Panc1 (cell line): ENCODE results near the gene USH1C. TPM values are rescaled to one million over a fixed set of nuclear protein-coding genes. Genes with fewer than 3 reads are reported as not detected.

Experiments
- ATAC-seq: fragments of 200-7000 bp; cut with Tn5 transposase; 2 replicates; pipeline ENCODE4 v1.9.1; 2020; ENCODE audit warnings: mild to moderate bottlenecking, moderate library complexity
- BruUV-seq: library from RNA; stranded (reverse); fragments of 400-500 nt; replicated peaks from 2 replicates; lab custom pipeline; 2021; lab: Mats Ljungman, UMichigan
- CTCF ChIA-PET: fragments of 300-600 bp; sonication (Branson Sonifier 250); formaldehyde crosslinking; loops from one replicate; lab custom pipeline; 2022; ENCODE audit warnings: antibody characterized with exemption; lab: Charles Lee
- POLR2A ChIA-PET: fragments of 300-600 bp; sonication (Branson Sonifier 250); formaldehyde crosslinking; loops from one replicate; lab custom pipeline; 2022; ENCODE audit warnings: antibody characterized with exemption; lab: Charles Lee
- DNase-seq: peaks from one replicate; pipeline ENCODE4 v3.0.0-alpha.2; 2010; ENCODE audit warnings: low read depth, low spot score
- H3K27ac ChIP-seq: 2 replicates; pipeline ENCODE4 v1.5.1; 2011; ENCODE audit warnings: mild to moderate bottlenecking, low read length, inconsistent platforms
- H3K27me3 ChIP-seq: fragments of 200-500 bp; sonication (Bioruptor generic); 2 replicates; pipeline ENCODE4 v1.6.0; 2014; ENCODE audit warnings: low read length, inconsistent platforms; ENCODE audit not compliant: control insufficient read depth, insufficient read depth
- H3K36me3 ChIP-seq: fragments of 200-500 bp; sonication (Bioruptor generic); 2 replicates; pipeline ENCODE4 v1.5.1; 2014; ENCODE audit warnings: inconsistent platforms, mild to moderate bottlenecking, low read length, moderate library complexity; ENCODE audit not compliant: control insufficient read depth, insufficient read depth
- H3K4me1 ChIP-seq: 2 replicates; pipeline ENCODE4 v1.5.1; 2011; ENCODE audit warnings: inconsistent platforms, mild to moderate bottlenecking, low read length, moderate library complexity; ENCODE audit not compliant: control insufficient read depth, insufficient read depth
- H3K4me3 ChIP-seq, 2 experiments: 2 replicates each; pipeline ENCODE4 v1.5.1; 2011 to 2012; ENCODE audit warnings: low read depth in 2 of 2, low read length in 2 of 2, mild to moderate bottlenecking in 2 of 2, inconsistent platforms in 1 of 2, moderate library complexity in 1 of 2
- H3K9me3 ChIP-seq: fragments of 200-500 bp; sonication (Bioruptor generic); 2 replicates; pipeline ENCODE4 v1.5.1; 2014; ENCODE audit warnings: low read depth, mild to moderate bottlenecking, inconsistent platforms, low read length, moderate library complexity; ENCODE audit not compliant: control insufficient read depth, insufficient read depth
- POLR2AphosphoS5 ChIP-seq: IDR thresholded peaks from 2 replicates; pipeline ENCODE4 v1.6.1; 2012; ENCODE audit warnings: mild to moderate bottlenecking, low read depth, low read length, moderate library complexity
- SIN3A ChIP-seq: IDR thresholded peaks from 2 replicates; pipeline ENCODE4 v1.6.1; 2012; ENCODE audit warnings: low read depth, mild to moderate bottlenecking, low read length, moderate library complexity, borderline replicate concordance; ENCODE audit not compliant: insufficient read depth
- TCF7L2 ChIP-seq: IDR thresholded peaks from 2 replicates; pipeline ENCODE4 v1.6.1; 2011; ENCODE audit warnings: mild to moderate bottlenecking, low read depth, low read length, inconsistent platforms
- in situ Hi-C: cut with HindIII; loops from 2 replicates; pipeline ENCODE4 v1.10.0; 2016; ENCODE audit warnings: low sequenced_read_pairs, low pct_unique_long_range_greater_than_20kb
- intact Hi-C: fragments of 100-400 bp; cut with micrococcal nuclease; formaldehyde crosslinking; loops from one replicate; pipeline ENCODE4 v1.10.0; 2022; ENCODE audit not compliant: unreplicated experiment
- total RNA-seq: library from RNA; stranded (reverse); gene quantifications from one replicate; pipeline ENCODE4 v1.2.1, GENCODE V29; 2021; ENCODE audit not compliant: unreplicated experiment
- TF ChIP-seq, protein P1 (sequence below): fragments of 450-650 bp; IDR thresholded peaks from 2 replicates; pipeline ENCODE4 v1.5.1; 2017; ENCODE audit warnings: mild to moderate bottlenecking
- TF ChIP-seq, protein P2 (sequence below), 2 experiments: IDR thresholded peaks; 2 replicates each; pipeline ENCODE4 v1.6.1; 2011 to 2012; ENCODE audit warnings: low read depth in 2 of 2, control low read depth in 1 of 2, low read length in 1 of 2, mild to moderate bottlenecking in 1 of 2, moderate library complexity in 1 of 2; ENCODE audit not compliant: insufficient read depth in 1 of 2

Gene USH1C
- total RNA-seq, 1 experiment from 2014 or later, result not detected

DNA sequence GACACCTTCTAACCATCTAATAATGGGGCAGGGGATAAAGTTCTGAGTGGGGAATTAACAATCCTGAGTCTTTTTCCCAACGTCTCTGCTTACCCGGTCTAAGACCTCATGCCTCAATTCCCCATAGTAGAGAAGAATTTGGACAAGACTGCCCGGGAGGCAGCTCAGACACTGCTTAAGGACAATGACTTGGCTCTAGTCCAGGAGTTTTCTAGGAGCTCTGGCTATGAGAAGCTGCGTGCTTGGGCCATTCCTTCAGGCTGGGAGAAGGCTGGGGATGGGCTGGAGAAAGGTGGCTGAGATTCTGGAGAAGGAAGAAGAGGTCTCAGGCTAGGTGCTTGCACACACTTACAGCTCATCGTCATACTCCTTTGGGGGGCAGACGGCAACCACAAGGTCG, 47.8 kb downstream of the USH1C start:
- no TSS peak for BruUV-seq
- Histone ChIP-seq H3K36me3 (no peaks in the 10 kb centered on the region), H3K9me3 (no peaks in the 10 kb centered on the region), H3K4me1 (no peaks in the 10 kb centered on the region), H3K4me3 (no peak overlapping the region), H3K27me3 (peaks cover 3% of the 10 kb centered on the region; the same call in 1 of the 2 replicates), H3K27ac (no peak overlapping the region)
- in situ Hi-C loops, result no loop called here
- DNase-seq (no peak), ATAC-seq (no peak)
- ChIA-PET POLR2A (interaction anchor here (0.5 kb wide), 1 partner anchor 144 kb away, joined by 9 read pairs; no protein-coding TSS in a partner anchor), CTCF (interaction anchor here (1.1 kb wide), 1 partner anchor 32 kb away, joined by 3 read pairs; no protein-coding TSS in a partner anchor)
- TF ChIP-seq, protein P1, sequence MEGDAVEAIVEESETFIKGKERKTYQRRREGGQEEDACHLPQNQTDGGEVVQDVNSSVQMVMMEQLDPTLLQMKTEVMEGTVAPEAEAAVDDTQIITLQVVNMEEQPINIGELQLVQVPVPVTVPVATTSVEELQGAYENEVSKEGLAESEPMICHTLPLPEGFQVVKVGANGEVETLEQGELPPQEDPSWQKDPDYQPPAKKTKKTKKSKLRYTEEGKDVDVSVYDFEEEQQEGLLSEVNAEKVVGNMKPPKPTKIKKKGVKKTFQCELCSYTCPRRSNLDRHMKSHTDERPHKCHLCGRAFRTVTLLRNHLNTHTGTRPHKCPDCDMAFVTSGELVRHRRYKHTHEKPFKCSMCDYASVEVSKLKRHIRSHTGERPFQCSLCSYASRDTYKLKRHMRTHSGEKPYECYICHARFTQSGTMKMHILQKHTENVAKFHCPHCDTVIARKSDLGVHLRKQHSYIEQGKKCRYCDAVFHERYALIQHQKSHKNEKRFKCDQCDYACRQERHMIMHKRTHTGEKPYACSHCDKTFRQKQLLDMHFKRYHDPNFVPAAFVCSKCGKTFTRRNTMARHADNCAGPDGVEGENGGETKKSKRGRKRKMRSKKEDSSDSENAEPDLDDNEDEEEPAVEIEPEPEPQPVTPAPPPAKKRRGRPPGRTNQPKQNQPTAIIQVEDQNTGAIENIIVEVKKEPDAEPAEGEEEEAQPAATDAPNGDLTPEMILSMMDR, result no peak
- TF ChIP-seq SIN3A, result no peak
- TF ChIP-seq TCF7L2, result no peak
- TF ChIP-seq POLR2AphosphoS5, result no peak
- TF ChIP-seq, protein P2, sequence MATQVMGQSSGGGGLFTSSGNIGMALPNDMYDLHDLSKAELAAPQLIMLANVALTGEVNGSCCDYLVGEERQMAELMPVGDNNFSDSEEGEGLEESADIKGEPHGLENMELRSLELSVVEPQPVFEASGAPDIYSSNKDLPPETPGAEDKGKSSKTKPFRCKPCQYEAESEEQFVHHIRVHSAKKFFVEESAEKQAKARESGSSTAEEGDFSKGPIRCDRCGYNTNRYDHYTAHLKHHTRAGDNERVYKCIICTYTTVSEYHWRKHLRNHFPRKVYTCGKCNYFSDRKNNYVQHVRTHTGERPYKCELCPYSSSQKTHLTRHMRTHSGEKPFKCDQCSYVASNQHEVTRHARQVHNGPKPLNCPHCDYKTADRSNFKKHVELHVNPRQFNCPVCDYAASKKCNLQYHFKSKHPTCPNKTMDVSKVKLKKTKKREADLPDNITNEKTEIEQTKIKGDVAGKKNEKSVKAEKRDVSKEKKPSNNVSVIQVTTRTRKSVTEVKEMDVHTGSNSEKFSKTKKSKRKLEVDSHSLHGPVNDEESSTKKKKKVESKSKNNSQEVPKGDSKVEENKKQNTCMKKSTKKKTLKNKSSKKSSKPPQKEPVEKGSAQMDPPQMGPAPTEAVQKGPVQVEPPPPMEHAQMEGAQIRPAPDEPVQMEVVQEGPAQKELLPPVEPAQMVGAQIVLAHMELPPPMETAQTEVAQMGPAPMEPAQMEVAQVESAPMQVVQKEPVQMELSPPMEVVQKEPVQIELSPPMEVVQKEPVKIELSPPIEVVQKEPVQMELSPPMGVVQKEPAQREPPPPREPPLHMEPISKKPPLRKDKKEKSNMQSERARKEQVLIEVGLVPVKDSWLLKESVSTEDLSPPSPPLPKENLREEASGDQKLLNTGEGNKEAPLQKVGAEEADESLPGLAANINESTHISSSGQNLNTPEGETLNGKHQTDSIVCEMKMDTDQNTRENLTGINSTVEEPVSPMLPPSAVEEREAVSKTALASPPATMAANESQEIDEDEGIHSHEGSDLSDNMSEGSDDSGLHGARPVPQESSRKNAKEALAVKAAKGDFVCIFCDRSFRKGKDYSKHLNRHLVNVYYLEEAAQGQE (IDR thresholded peaks at IDR 0.05; ENCODE audit: insufficient read depth in 1 of 2, low read depth in 2 of 2, low read length in 1 of 2), result no peak
- intact Hi-C loops, result no loop called here

DNA sequence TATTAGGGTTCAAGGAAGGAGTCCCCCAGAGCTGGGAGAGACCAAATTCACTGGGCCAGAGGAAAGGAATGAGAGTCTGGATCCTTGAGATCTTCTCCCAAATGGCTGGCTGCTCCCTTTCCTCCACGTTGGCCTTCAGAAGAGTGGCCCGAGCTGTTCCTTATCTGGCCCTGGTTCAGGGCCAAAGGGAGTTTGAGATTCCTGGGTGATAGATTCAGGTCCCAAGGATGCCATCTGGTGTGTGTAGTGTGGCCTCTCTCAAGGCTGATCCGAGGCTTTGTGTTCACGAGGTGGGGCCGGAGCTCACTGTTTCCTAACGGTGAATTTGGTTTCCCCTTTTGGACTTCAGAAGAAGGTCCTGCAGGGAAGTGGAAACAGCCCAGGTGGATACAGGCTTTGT, 50.2 kb downstream of the USH1C start:
- no TSS peak for BruUV-seq
- Histone ChIP-seq H3K9me3 (no peaks in the 10 kb centered on the region), H3K4me1 (no peaks in the 10 kb centered on the region), H3K27ac (no peak overlapping the region), H3K4me3 (no peak overlapping the region), H3K36me3 (no peaks in the 10 kb centered on the region), H3K27me3 (peaks cover 4% of the 10 kb centered on the region; the same call in 1 of the 2 replicates)
- POLR2A ChIA-PET, result no interaction called here
- CTCF ChIA-PET, result no interaction called here
- ATAC-seq (no peak), DNase-seq (no peak)
- in situ Hi-C loops (no loop called here), intact Hi-C loops (no loop called here)
- TF ChIP-seq, protein P2 (IDR thresholded peaks at IDR 0.05; ENCODE audit: insufficient read depth in 1 of 2, low read depth in 2 of 2, low read length in 1 of 2), result no peak
- TF ChIP-seq, protein P1, result no peak
- TF ChIP-seq SIN3A (no peak), TCF7L2 (no peak), POLR2AphosphoS5 (no peak)
